ENCODE results near the gene ABRACL. TPM values are rescaled to one million over a fixed set of nuclear protein-coding genes. Genes with fewer than 3 reads are reported as not detected.

The ABRACL gene
- polyA plus RNA-seq, 1 donor: 16.0 TPM

- DNase-seq (ENCODE audit: low read depth): no peak
Observed at GRCh38 chr6:139054001-139054400, 25.5 kb downstream of the ABRACL start.

DNA sequence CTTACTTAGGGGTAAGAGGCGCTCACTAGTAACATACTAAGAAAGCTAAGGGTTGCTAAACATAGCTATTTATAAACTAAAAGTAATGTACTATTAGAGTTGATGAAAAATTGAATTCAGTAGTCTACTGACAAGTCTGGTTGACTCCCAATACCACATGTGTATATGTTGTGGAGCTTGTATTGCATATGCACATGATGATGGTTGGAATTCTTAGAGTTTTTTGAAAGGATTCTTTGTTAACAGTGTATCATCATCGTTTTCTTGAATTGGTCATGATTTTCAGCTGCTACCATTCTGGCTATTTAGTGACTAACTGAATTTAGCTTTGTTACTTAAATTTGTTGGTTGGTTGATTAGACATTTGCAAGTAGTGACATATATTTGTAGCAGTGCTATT lies 27.2 kb downstream of the ABRACL start:
- no peak for DNase-seq (ENCODE audit: low read depth)

DNA sequence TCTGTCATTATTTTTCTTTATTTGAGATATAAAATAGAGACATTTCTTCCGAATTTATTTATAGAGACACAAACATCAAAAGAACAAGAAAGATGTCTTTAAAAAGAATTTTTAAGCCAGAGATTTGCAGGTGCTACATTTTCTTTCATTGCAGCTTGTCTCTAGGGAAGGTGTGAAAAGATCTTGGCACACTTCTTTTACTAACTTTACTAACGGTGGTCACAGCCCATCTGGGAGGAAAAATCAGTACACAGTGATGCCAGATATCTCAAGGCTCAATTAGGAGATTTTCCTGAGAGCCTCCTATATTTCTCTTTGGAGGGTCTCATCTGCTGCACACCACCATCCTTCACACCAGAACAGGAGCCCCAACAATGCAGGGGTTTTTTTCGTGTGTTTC lies 29.5 kb downstream of the ABRACL start:
- no peak for DNase-seq (ENCODE audit: low read depth)

GRCh38 chr6:139060332-139060731 lies 31.8 kb downstream of the ABRACL start:
- DNase-seq (ENCODE audit: low read depth): no peak

GRCh38 chr6:139062932-139063646 lies 34.5 kb downstream of the ABRACL start:
- DNase-seq (ENCODE audit: low read depth): no peak

DNA sequence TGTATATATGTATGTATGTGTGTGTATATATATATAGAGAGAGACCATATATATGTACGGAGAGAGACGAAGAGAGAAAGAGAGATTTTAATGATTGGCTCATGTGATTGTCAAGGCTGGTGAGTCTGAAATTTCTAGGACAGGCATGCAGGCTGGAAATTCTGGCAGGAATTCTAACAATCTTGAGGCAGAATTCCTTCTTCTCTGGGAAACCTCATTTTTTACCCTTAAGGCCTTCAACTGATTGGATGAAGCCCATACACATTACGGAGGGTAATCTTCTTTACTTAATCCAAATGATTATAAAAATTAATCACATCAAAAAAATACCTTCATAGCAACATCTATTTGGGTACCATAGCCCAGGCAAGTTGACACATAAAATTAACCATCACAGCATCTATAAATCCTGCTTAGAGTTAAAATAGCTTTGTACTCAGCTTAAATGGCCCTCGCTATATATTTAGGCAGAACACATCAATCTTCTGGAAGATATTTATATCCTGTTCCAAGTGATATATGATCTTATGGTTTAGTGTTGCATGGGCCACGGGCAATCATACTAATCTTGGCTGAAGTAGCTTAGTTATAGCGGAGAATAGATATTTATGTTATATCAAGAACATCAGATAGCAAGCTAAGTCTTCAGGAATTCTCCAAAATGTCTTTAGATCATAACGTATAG lies 36.6 kb downstream of the ABRACL start:
- no peak for DNase-seq (ENCODE audit: low read depth)

- no peak for DNase-seq (ENCODE audit: low read depth)
Observed at GRCh38 chr6:139066080-139066479, 37.5 kb downstream of the ABRACL start.

DNA sequence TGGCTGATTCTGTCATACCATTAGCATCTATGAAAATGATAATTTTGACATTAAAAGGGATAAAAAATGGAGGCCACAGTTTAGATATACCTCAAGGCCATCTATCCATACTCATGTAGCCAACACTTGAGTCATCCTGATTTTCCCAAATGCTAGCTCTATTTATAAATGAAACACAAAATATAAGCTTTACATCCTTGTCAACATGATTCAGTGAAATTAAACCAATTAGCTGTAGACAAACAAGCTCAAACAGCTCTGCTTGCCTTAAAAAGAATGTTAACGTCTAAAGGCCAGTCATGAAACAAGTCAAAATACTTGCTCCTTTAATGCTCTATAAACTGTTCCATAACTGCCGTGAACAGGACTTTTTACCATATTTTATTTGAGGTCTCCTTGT lies 40.3 kb downstream of the ABRACL start:
- no peak for DNase-seq (ENCODE audit: low read depth)

GRCh38 chr6:139073118-139073517 lies 44.6 kb downstream of the ABRACL start:
- DNase-seq (ENCODE audit: low read depth): no peak

DNA sequence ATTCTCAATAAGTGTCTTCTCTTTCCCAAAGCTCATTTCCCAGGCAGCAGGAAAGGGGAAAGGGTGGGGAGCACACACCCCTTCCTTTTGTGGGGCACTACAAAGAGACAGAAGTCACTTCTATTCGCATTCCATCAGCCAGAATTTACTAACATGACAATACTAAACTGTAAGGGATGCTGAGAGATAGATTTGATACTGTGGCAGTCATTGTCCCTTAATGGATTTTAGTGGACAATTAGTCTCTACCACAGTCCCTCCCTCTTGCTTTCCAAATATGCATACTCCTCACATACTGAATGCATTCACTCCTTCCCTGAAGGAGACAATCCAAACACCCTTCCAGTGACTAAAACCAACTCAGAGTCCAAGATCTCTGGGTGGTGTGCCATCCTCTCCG lies 50.5 kb downstream of the ABRACL start:
- DNase-seq (ENCODE audit: low read depth): no peak

DNA sequence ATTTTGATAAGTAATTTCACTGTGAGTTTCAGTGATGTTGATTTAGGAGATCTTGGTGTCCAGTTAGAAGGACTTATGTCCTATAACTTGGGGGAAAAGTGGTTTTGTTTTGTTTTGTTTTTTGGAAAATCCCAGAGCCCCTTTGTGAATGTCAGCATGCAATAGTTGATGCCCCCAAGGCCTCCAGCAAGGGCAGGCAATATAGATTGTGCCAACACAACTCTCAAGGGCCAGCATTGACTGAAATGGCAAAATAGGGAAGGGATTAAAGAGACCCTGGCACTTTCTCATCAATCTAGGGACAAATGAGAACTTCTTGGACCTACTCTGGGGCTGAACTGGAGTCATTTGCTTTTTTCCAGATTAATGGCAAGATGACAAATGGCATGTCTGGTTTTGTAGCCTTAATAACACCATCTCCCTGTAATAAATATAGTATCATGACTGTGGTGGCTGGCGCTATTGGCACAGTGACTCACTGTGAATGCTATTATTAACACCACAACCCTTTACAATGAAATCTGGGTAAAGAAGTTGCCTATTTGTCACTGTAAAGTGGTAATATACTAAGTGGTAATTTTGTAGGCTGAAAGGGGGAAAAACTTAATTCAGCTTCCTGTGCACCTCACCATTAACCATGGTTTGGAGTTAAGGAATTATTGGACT lies 51.8 kb downstream of the ABRACL start:
- no peak for DNase-seq (ENCODE audit: low read depth)

DNA sequence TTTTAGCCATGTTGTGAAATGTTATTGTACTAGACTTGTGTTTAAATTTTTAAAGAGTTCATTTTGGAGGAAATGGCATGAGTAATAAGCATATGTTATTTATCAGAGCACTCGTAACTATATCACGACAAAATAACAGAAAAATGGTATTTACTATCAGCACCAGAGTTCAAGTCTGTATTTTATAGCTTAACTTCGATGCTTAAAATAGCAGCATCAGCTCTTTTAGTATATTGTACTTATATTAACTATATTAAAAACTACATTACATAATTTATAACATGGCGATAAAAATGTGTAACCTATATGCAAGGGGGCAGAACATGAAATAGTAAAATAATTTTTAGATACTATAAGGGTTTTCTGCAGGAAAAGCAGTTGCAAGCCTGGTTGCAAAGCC lies 52.9 kb downstream of the ABRACL start:
- no peak for DNase-seq (ENCODE audit: low read depth)

GRCh38 chr6:139082370-139082769 lies 53.8 kb downstream of the ABRACL start:
- no peak for DNase-seq (ENCODE audit: low read depth)

GRCh38 chr6:139091826-139092225 lies 63.3 kb downstream of the ABRACL start:
- DNase-seq (ENCODE audit: low read depth): no peak

Other genes with a start within 250 kb of the ABRACL start
- gene ECT2L, start 232.7 kb upstream of the ABRACL start, polyA plus RNA-seq (ENCODE audit: insufficient read length): 0.29 TPM
- gene REPS1, start 40.5 kb upstream of the ABRACL start, polyA plus RNA-seq (ENCODE audit: insufficient read length): 40.6 TPM
- gene HECA, start 106.3 kb downstream of the ABRACL start, polyA plus RNA-seq (ENCODE audit: insufficient read length): 18.5 TPM

All from forelimb muscle (tissue), 1 donor.